Measurements from ENCODE around the gene C1QA. TPM values are rescaled to one million over a fixed set of nuclear protein-coding genes. Genes with fewer than 3 reads are reported as not detected.
"Not testable (repeated sequence)": the region's sequence is repeated elsewhere in the genome, so short reads cannot be mapped to it uniquely, and the experiment has no call there.

Gene C1QA
- polyA plus RNA-seq, 1 of the 3 experiments (the other 2 are of a cell fraction) = not detected

GRCh38 chr1:22674410-22674749, 38.0 kb downstream of the C1QA start:
- no peaks in the 10 kb centered on the region for H4K20me1 ChIP-seq (ENCODE audit: insufficient read depth)
- no peaks in the 10 kb centered on the region for H3K9me2 ChIP-seq
- no peak overlapping the region for H3K27ac ChIP-seq (ENCODE audit: low read depth in 2 of 2, low read length in 1 of 2)
- H3K27me3 ChIP-seq (ENCODE audit: insufficient read depth) = peaks cover 7% of the 10 kb centered on the region; the same call in 1 of the 2 replicates
- no peaks in the 10 kb centered on the region for H3K9me3 ChIP-seq
- ChIA-PET POLR2A (no interaction called here), CTCF (interaction anchor here (0.5 to 5.4 kb wide), 44 partner anchors 9 to 539 kb away, joined by 3 to 70 read pairs (median 4); no protein-coding TSS in a partner anchor)
- no peaks in the 10 kb centered on the region for H3F3A ChIP-seq (replicated peaks; ENCODE audit: insufficient read depth)
- no peak overlapping the region; a peak in 1 of 4 replicates for H3K4me3 ChIP-seq (ENCODE audit: low read depth in 2 of 2, low read length in 1 of 2)
- H3K9ac ChIP-seq = no peak overlapping the region
- no peaks in the 10 kb centered on the region; a peak in 1 of 4 replicates for H3K4me1 ChIP-seq (ENCODE audit: control insufficient read depth in 1 of 2, insufficient read depth in 2 of 2, low read depth in 1 of 2, low read length in 1 of 2)
- 4% methylated on average over 1 of the region's 1 CpG for WGBS (ENCODE audit: low lambda C conversion rate)
- TF ChIP-seq REST (IDR thresholded peaks at IDR 0.05; ENCODE audit: low read depth, low read length) = no peak
- no peak for TF ChIP-seq GATA2 (CRISPR knock-in tag; IDR thresholded peaks at IDR 0.05)
- no peak for TF ChIP-seq ELF1 (IDR thresholded peaks at IDR 0.05)
- no peak for TF ChIP-seq TAF1 (IDR thresholded peaks at IDR 0.05; ENCODE audit: borderline replicate concordance, low read depth, low read length)
- TF ChIP-seq USF1 (IDR thresholded peaks at IDR 0.05; ENCODE audit: borderline replicate concordance, low read depth) = no peak
- no peak for TF ChIP-seq SIN3A (IDR thresholded peaks at IDR 0.05; ENCODE audit: borderline replicate concordance, low read depth, low read length)
- TF ChIP-seq NRF1 (IDR thresholded peaks at IDR 0.05; ENCODE audit: low read depth, low read length) = no peak
- TF ChIP-seq TEAD4 (IDR thresholded peaks at IDR 0.05; ENCODE audit: borderline replicate concordance, insufficient read depth) = no peak
- TF ChIP-seq, protein P1, sequence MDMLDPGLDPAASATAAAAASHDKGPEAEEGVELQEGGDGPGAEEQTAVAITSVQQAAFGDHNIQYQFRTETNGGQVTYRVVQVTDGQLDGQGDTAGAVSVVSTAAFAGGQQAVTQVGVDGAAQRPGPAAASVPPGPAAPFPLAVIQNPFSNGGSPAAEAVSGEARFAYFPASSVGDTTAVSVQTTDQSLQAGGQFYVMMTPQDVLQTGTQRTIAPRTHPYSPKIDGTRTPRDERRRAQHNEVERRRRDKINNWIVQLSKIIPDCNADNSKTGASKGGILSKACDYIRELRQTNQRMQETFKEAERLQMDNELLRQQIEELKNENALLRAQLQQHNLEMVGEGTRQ (IDR thresholded peaks at IDR 0.05; ENCODE audit: borderline replicate concordance, low read depth, low read length) = no peak
- TF ChIP-seq, protein P2, sequence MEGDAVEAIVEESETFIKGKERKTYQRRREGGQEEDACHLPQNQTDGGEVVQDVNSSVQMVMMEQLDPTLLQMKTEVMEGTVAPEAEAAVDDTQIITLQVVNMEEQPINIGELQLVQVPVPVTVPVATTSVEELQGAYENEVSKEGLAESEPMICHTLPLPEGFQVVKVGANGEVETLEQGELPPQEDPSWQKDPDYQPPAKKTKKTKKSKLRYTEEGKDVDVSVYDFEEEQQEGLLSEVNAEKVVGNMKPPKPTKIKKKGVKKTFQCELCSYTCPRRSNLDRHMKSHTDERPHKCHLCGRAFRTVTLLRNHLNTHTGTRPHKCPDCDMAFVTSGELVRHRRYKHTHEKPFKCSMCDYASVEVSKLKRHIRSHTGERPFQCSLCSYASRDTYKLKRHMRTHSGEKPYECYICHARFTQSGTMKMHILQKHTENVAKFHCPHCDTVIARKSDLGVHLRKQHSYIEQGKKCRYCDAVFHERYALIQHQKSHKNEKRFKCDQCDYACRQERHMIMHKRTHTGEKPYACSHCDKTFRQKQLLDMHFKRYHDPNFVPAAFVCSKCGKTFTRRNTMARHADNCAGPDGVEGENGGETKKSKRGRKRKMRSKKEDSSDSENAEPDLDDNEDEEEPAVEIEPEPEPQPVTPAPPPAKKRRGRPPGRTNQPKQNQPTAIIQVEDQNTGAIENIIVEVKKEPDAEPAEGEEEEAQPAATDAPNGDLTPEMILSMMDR (IDR thresholded peaks at IDR 0.05) = no peak
- no peak for TF ChIP-seq MEF2A (IDR thresholded peaks at IDR 0.05; ENCODE audit: borderline replicate concordance, low read depth)
- no peak overlapping the region for H2AFZ ChIP-seq (ENCODE audit: low read depth)
- no peaks in the 10 kb centered on the region for H3K36me3 ChIP-seq (replicated peaks in 1 of 2; ENCODE audit: control insufficient read depth in 1 of 2, insufficient read depth in 2 of 2, low read length in 1 of 2)
- H3K79me2 ChIP-seq (ENCODE audit: insufficient read depth) = no peaks in the 10 kb centered on the region
- DNase-seq = no peak
- no peak overlapping the region for H3K4me2 ChIP-seq

DNA sequence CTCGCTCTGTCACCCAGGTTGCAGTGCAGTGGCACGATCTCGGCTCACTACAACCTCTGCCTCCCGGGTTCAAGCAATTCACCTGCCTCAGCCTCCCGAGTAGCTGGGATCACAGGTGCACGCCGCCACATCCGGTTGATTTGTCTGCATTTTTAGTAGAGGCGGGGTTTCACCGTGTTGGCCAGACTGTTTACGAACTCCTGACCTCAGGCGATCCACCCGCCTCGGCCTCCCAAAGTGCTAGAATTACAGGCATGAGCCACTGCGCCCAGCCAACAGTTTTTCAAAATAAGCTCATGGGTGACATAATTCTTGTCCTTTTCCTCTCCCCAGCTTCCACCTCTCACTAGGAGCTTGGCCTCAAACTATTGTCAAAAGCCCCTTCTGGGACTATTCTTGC, 39.7 kb downstream of the C1QA start:
- CTCF ChIA-PET = interaction anchor here (0.8 to 5.4 kb wide), 8 partner anchors 9 to 254 kb away, joined by 3 to 45 read pairs (median 3); no protein-coding TSS in a partner anchor
- DNase-seq; H3K27me3 ChIP-seq (ENCODE audit: insufficient read depth); H3K36me3 ChIP-seq (replicated peaks in 1 of 2; ENCODE audit: control insufficient read depth in 1 of 2, insufficient read depth in 2 of 2, low read length in 1 of 2); POLR2A ChIA-PET; H3K9me2 ChIP-seq; H3K4me1 ChIP-seq (ENCODE audit: control insufficient read depth in 1 of 2, insufficient read depth in 2 of 2, low read depth in 1 of 2, low read length in 1 of 2); H4K20me1 ChIP-seq (ENCODE audit: insufficient read depth); H3K4me3 ChIP-seq (ENCODE audit: low read depth in 2 of 2, low read length in 1 of 2); H3K79me2 ChIP-seq (ENCODE audit: insufficient read depth); H3K27ac ChIP-seq (ENCODE audit: low read depth in 2 of 2, low read length in 1 of 2); H3K9me3 ChIP-seq; H3K9ac ChIP-seq; H3F3A ChIP-seq (replicated peaks; ENCODE audit: insufficient read depth); H2AFZ ChIP-seq (ENCODE audit: low read depth); H3K4me2 ChIP-seq: not testable (repeated sequence)
- WGBS (ENCODE audit: low lambda C conversion rate) = 98% methylated on average over 15 of the region's 15 CpGs
